K562 (cell line): ENCODE measurements around the gene ALG8. TPM values are rescaled to one million over a fixed set of nuclear protein-coding genes. Genes with fewer than 3 reads are reported as not detected.

Source experiments
- ATF4 ChIP-seq: fragments of 450-650 bp; formaldehyde crosslinking; IDR thresholded peaks from 2 replicates; pipeline ENCODE4 v1.4.0; 2022; ENCODE audit warnings: mild to moderate bottlenecking, moderate library complexity
- E2F6 ChIP-seq, 2 experiments: IDR thresholded peaks; 2 replicates each; pipeline ENCODE4 v1.6.1; 2011; ENCODE audit warnings: borderline replicate concordance in 1 of 2, control low read depth in 1 of 2, low read depth in 1 of 2, low read length in 1 of 2, mild to moderate bottlenecking in 1 of 2, mixed read lengths in 1 of 2, moderate library complexity in 1 of 2; ENCODE audit not compliant: insufficient read depth in 1 of 2, insufficient read length in 1 of 2, poor library complexity in 1 of 2, severe bottlenecking in 1 of 2; ENCODE audit errors: extremely low read depth in 1 of 2
- EGR1 ChIP-seq: fragments of 450-650 bp; conservative IDR thresholded peaks from 2 replicates; pipeline ENCODE4 v1.6.1; 2017; ENCODE audit warnings: mild to moderate bottlenecking
- EHMT2 ChIP-seq: fragments of 450-650 bp; IDR thresholded peaks from 2 replicates; pipeline ENCODE4 v1.6.1; 2018; ENCODE audit warnings: antibody characterized with exemption
- FUS ChIP-seq: fragments of 200-400 bp; formaldehyde crosslinking; optimal IDR thresholded peaks from 2 replicates; pipeline ENCODE3; 2017; ENCODE audit warnings: low read depth, low read length
- GMEB1 ChIP-seq: fragments of 250-450 bp; sonication (Bioruptor Pico); IDR thresholded peaks from 2 replicates; pipeline ENCODE4 v1.4.0; 2020; ENCODE audit warnings: mild to moderate bottlenecking
- HDGF ChIP-seq: fragments of 450-650 bp; IDR thresholded peaks from 2 replicates; pipeline ENCODE4 v1.6.1; 2016
- HOXB6 ChIP-seq: fragments of 250-450 bp; sonication (Bioruptor Pico); IDR thresholded peaks from 2 replicates; pipeline ENCODE4 v1.5.1; 2022; ENCODE audit warnings: mild to moderate bottlenecking, borderline replicate concordance
- LCOR ChIP-seq: sonication (generic); formaldehyde crosslinking; IDR thresholded peaks from 2 replicates; pipeline ENCODE4 v1.8.0; 2022; ENCODE audit warnings: mild to moderate bottlenecking, missing genetic modification reagents
- PHB ChIP-seq: fragments of 250-450 bp; sonication (Bioruptor Pico); IDR thresholded peaks from 2 replicates; pipeline ENCODE4 v1.5.0; 2021
- POLR2G ChIP-seq: fragments of 200-400 bp; formaldehyde crosslinking; IDR thresholded peaks from 2 replicates; pipeline ENCODE4 v1.6.1; 2017; ENCODE audit warnings: low read depth, mild to moderate bottlenecking, antibody characterized with exemption, low read length, moderate library complexity
- POLR2H ChIP-seq: IDR thresholded peaks from 2 replicates; pipeline ENCODE4 v1.6.1; 2016; ENCODE audit warnings: missing genetic modification characterization, low read depth, mild to moderate bottlenecking, control low read depth, missing compliant biosample characterization, moderate library complexity
- RBM39 ChIP-seq: fragments of 200-400 bp; formaldehyde crosslinking; optimal IDR thresholded peaks from 2 replicates; pipeline ENCODE3; 2018; ENCODE audit warnings: low read depth, low read length
- SETDB1 ChIP-seq: IDR thresholded peaks from one replicate; pipeline ENCODE4 v1.6.1; 2012; ENCODE audit warnings: low read length, control low read depth, inconsistent platforms
- SMAD4 ChIP-seq: fragments of 250-450 bp; sonication (Bioruptor Pico); conservative IDR thresholded peaks from 2 replicates; pipeline ENCODE4 v1.8.0; 2021; ENCODE audit warnings: inconsistent platforms, mild to moderate bottlenecking, moderate library complexity
- ZNF3 ChIP-seq: fragments of 250-450 bp; sonication (Bioruptor Pico); IDR thresholded peaks from 2 replicates; pipeline ENCODE4 v1.5.0; 2021; ENCODE audit warnings: mild to moderate bottlenecking, moderate library complexity
- polyA plus RNA-seq, 8 experiments: library from polyadenylated mRNA; depleted of rRNA in 4 of 8; stranded (reverse) in 5 of 8; unstranded in 3 of 8; fragments of >200 nt; fragmentation: Nextera tagmentation in 2 of 8; fragmentation: Illumina TruSeq in 1 of 8; extraction: Ambion mirVana in 2 of 8; extraction: Trizol in 1 of 8; gene quantifications; 2 replicates each; pipeline versions ENCODE4 v1.2.1 to v1.2.3, GENCODE V29; 2011 to 2014; ENCODE audit warnings: inconsistent platforms in 1 of 8, missing spikeins in 1 of 8
- total RNA-seq, 7 experiments: library from RNA; depleted of rRNA in 6 of 7; stranded (reverse); fragments of >200 nt in 6 of 7; fragmentation: Illumina TruSeq in 2 of 7; extraction: Trizol in 2 of 7; gene quantifications; 2 replicates each; pipeline versions ENCODE4 v1.2.1 to v1.2.3, GENCODE V29; 2011 to 2021; ENCODE audit warnings: low replicate concordance in 1 of 7
- TF ChIP-seq, protein P1 (sequence below): fragments of 450-650 bp; IDR thresholded peaks from 2 replicates; pipeline ENCODE4 v1.6.1; 2018; ENCODE audit warnings: mild to moderate bottlenecking, low read depth; ENCODE audit not compliant: partially characterized antibody
- TF ChIP-seq, protein P2 (sequence below): sonication (generic); formaldehyde crosslinking; IDR thresholded peaks from 2 replicates; pipeline ENCODE4 v1.8.1; 2023; ENCODE audit warnings: mild to moderate bottlenecking, missing genetic modification reagents

ALG8 gene
- total and polyA plus RNA-seq, 9 of the 15 experiments (the other 6 are each of a cell fraction or from before 2014, with no cell fraction given) = 59.3 to 189 (median 106) TPM

DNA sequence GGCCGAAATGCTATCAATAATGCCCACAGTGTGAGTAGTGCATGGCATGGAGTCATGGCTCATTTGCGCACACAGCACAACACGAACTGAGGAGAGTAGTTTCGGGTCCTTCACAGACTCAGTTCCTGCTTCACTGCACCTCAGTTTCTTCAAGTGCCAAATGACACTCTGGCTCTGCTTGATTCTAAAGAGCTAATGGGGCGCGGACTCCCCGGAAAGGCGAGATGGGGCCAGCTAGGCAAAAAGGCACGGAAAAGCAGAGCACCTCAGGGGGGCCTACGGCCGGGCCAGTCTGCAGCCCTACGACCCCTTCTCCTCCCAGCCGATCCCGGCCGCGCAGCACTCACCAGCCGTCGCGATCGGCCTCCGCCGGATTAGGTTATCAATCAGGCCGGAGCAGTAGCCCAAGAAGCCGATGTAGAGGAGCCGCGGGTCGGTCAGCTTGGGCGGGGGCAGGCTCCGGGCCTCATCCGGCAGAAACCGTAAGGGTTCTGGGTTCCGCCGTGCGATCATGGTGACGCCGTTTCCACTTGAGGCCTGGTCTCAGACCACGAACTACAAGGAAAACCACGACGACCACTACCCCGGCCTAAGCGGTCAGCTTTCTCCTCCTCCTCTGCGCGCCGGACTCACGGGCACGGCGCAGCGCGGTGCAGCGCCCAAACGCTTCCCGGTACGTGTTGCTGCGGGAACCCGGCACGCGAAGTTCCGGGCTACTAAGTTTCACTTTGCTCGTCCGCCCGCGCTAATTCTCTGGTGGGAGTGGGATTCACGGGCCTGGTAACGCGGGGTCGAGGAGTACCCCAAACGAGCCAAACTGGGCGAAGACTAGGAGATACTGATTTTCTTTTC is 60.0 kb downstream of the ALG8 start, which contains the start of gene NDUFC2 (continued):
- TF ChIP-seq HDGF = no peak
- TF ChIP-seq, protein P1, sequence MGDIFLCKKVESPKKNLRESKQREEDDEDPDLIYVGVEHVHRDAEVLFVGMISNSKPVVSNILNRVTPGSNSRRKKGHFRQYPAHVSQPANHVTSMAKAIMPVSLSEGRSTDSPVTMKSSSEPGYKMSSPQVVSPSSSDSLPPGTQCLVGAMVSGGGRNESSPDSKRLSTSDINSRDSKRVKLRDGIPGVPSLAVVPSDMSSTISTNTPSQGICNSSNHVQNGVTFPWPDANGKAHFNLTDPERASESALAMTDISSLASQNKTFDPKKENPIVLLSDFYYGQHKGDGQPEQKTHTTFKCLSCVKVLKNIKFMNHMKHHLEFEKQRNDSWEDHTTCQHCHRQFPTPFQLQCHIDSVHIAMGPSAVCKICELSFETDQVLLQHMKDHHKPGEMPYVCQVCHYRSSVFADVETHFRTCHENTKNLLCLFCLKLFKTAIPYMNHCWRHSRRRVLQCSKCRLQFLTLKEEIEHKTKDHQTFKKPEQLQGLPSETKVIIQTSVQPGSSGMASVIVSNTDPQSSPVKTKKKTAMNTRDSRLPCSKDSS = no peak
- no peak for TF ChIP-seq ATF4
- peak; percentile 85 for TF ChIP-seq EGR1
- no peak for TF ChIP-seq RBM39
- TF ChIP-seq ZNF3 = no peak
- TF ChIP-seq POLR2H (tag) = no peak
- TF ChIP-seq LCOR = peak; percentile 87; the same call in 1 of the 2 replicates
- TF ChIP-seq EHMT2 = no peak
- no peak for TF ChIP-seq PHB
- peak; percentile 92 for TF ChIP-seq POLR2G
- TF ChIP-seq E2F6 (IDR thresholded peaks at IDR 0.05; ENCODE audit: borderline replicate concordance in 1 of 2, extremely low read depth in 1 of 2, insufficient read depth in 1 of 2, insufficient read length in 1 of 2, low read depth in 1 of 2, low read length in 1 of 2, poor library complexity in 1 of 2, severe bottlenecking in 1 of 2) = peak; percentile 90 to 91
- TF ChIP-seq GMEB1 (CRISPR knock-in tag) = peak; percentile 99
- TF ChIP-seq SETDB1 = no peak
- TF ChIP-seq SMAD4 (CRISPR knock-in tag) = peak; percentile 78
- no peak for TF ChIP-seq FUS
- TF ChIP-seq, protein P2, sequence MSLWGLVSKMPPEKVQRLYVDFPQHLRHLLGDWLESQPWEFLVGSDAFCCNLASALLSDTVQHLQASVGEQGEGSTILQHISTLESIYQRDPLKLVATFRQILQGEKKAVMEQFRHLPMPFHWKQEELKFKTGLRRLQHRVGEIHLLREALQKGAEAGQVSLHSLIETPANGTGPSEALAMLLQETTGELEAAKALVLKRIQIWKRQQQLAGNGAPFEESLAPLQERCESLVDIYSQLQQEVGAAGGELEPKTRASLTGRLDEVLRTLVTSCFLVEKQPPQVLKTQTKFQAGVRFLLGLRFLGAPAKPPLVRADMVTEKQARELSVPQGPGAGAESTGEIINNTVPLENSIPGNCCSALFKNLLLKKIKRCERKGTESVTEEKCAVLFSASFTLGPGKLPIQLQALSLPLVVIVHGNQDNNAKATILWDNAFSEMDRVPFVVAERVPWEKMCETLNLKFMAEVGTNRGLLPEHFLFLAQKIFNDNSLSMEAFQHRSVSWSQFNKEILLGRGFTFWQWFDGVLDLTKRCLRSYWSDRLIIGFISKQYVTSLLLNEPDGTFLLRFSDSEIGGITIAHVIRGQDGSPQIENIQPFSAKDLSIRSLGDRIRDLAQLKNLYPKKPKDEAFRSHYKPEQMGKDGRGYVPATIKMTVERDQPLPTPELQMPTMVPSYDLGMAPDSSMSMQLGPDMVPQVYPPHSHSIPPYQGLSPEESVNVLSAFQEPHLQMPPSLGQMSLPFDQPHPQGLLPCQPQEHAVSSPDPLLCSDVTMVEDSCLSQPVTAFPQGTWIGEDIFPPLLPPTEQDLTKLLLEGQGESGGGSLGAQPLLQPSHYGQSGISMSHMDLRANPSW (CRISPR knock-in tag) = no peak
- TF ChIP-seq HOXB6 (CRISPR knock-in tag) = no peak
